Sigmoid colon (tissue), 3 donors: Measurements from ENCODE around the gene GATA5.

ENCODE experiments used
- POLR2A ChIP-seq, 2 donors: fragments of 450-650 bp; IDR thresholded peaks; one replicate each; pipeline ENCODE4 v1.6.1; 2016; ENCODE audit warnings: antibody characterized with exemption in 2 of 2, mild to moderate bottlenecking in 2 of 2, moderate library complexity in 2 of 2
- TF ChIP-seq, protein P1 (sequence below), 4 experiments: fragments of 450-650 bp in 3 of 4; fragments of 200-600 bp in 1 of 4; IDR thresholded peaks; one replicate each; pipeline ENCODE4 v1.5.1; 2016 to 2019; ENCODE audit warnings: antibody characterized with exemption in 4 of 4, mild to moderate bottlenecking in 3 of 4, moderate library complexity in 2 of 4

DNA sequence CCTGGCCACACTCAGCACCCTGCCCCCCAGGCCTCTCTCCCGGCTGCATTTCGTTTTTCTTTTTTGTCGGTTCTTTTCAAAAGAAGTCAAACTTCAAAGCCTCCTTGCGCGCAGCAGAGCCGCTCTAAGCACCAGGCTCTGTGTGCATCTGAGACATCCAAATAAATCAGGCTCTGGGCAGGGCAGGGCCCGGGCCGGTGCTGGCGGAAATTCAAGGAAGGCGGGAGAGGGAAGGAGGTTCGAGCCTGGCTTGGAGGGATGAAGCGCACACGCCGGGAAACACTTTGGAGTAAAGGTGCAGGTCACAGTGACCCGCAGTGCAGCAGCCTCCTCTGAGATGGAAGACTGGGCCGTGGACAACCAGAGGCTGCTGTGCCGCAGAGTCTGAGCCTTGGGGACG is 5.8 kb downstream of the GATA5 start:
- TF ChIP-seq, protein P1, sequence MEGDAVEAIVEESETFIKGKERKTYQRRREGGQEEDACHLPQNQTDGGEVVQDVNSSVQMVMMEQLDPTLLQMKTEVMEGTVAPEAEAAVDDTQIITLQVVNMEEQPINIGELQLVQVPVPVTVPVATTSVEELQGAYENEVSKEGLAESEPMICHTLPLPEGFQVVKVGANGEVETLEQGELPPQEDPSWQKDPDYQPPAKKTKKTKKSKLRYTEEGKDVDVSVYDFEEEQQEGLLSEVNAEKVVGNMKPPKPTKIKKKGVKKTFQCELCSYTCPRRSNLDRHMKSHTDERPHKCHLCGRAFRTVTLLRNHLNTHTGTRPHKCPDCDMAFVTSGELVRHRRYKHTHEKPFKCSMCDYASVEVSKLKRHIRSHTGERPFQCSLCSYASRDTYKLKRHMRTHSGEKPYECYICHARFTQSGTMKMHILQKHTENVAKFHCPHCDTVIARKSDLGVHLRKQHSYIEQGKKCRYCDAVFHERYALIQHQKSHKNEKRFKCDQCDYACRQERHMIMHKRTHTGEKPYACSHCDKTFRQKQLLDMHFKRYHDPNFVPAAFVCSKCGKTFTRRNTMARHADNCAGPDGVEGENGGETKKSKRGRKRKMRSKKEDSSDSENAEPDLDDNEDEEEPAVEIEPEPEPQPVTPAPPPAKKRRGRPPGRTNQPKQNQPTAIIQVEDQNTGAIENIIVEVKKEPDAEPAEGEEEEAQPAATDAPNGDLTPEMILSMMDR (IDR thresholded peaks at IDR 0.05): no peak
- no peak for TF ChIP-seq POLR2A (IDR thresholded peaks at IDR 0.05)
